ENCODE measurements around the gene OSM.

OSM gene

DNA sequence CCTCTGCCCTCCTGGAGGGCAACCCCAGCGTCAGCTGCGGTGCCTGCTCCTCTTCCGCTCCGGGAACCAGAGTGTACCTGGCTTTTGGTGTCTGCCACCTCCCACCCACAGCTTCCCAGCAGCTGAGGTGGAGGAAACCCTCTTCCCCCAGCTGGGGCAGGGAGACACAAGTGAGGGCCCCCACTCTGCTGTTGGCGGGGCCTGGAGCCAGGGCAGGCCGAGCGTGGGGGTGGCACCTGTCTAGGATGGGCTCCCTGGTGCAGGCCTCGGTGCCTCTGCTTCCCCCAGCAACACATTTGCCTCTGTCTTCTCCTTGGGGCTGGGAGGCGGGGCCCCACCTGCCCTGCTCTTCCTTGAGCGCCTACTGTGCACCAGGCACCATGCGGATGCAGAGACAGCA lies 6.4 kb downstream of the OSM start:
- H3K9ac ChIP-seq (ENCODE audit: low read depth, low read length), result no peak overlapping the region
- H3K27me3 ChIP-seq (ENCODE audit: control insufficient read depth, insufficient read depth, low read length), result no peaks in the 10 kb centered on the region; the same call in 1 of the 2 replicates
- peaks cover 8% of the 10 kb centered on the region; the same call in 1 of the 2 replicates for H3K4me1 ChIP-seq (ENCODE audit: control insufficient read depth, insufficient read depth, low read length)
- H3K27ac ChIP-seq (ENCODE audit: low read depth, low read length), result no peak overlapping the region
- H3K36me3 ChIP-seq (ENCODE audit: control insufficient read depth, insufficient read depth, low read length), result no peaks in the 10 kb centered on the region
- H3K9me3 ChIP-seq (ENCODE audit: control insufficient read depth, insufficient read depth, low read length), result no peaks in the 10 kb centered on the region
- no peak overlapping the region for H3K4me3 ChIP-seq (ENCODE audit: low read depth, low read length)

DNA sequence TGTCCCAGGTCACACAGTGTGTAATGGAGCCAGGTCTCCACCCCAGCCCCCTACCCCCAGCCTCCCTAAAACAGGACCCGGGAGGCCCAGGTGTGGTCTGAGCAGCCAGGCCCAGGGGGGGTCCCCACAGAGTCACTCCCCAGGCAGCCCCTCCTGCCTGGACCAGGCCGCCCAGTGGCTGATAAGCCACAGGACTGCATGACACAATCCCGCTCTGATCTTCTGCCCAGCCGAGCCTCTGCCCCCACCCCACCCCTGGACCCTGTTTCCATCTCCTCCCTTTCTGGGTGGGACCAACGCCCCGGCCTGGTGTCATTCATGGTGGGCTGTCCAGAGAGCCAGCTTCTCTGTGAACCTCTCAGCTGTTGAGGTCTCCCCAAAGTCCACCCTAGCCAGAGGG lies 12.3 kb downstream of the OSM start:
- H3K27ac ChIP-seq (ENCODE audit: low read depth, low read length), result no peak overlapping the region
- peaks cover 14% of the 10 kb centered on the region; the same call in 1 of the 2 replicates for H3K4me1 ChIP-seq (ENCODE audit: control insufficient read depth, insufficient read depth, low read length)
- H3K9ac ChIP-seq (ENCODE audit: low read depth, low read length), result no peak overlapping the region
- no peaks in the 10 kb centered on the region for H3K36me3 ChIP-seq (ENCODE audit: control insufficient read depth, insufficient read depth, low read length)
- no peaks in the 10 kb centered on the region for H3K9me3 ChIP-seq (ENCODE audit: control insufficient read depth, insufficient read depth, low read length)
- H3K4me3 ChIP-seq (ENCODE audit: low read depth, low read length), result no peak overlapping the region
- H3K27me3 ChIP-seq (ENCODE audit: control insufficient read depth, insufficient read depth, low read length), result no peaks in the 10 kb centered on the region

DNA sequence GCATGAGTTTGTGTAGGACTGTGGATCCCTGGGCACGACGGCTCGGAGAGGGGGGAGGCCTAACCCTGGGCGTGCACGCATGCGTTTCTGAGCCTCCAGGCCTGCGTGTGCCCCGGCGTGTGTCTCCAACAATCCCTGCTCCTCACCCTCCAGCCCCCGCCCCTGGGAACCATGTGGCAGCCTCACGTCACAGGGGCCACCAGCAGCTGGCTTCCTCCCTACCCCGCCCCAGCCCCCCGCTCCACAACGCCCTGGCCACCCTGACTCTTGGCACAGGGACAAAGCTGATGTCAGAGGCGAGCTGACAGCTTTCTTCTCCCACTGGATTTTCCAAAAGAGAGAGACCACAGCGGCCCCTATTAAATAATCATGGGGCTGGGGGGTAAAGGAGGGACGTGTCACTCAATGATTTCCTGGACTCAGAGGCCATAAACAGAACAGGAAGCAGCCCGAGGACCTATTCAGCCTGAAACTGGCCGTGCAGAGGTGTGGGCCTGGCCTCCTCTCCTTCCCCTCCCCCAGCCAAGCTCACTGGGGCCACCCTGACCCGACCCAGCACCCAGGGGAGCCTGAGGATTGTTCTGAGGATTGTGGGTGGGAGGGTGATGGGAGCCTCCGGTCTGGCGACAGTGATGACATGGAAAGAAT lies 13.3 kb downstream of the OSM start:
- H3K9ac ChIP-seq (ENCODE audit: low read depth, low read length), result no peak overlapping the region
- no peaks in the 10 kb centered on the region for H3K9me3 ChIP-seq (ENCODE audit: control insufficient read depth, insufficient read depth, low read length)

DNA sequence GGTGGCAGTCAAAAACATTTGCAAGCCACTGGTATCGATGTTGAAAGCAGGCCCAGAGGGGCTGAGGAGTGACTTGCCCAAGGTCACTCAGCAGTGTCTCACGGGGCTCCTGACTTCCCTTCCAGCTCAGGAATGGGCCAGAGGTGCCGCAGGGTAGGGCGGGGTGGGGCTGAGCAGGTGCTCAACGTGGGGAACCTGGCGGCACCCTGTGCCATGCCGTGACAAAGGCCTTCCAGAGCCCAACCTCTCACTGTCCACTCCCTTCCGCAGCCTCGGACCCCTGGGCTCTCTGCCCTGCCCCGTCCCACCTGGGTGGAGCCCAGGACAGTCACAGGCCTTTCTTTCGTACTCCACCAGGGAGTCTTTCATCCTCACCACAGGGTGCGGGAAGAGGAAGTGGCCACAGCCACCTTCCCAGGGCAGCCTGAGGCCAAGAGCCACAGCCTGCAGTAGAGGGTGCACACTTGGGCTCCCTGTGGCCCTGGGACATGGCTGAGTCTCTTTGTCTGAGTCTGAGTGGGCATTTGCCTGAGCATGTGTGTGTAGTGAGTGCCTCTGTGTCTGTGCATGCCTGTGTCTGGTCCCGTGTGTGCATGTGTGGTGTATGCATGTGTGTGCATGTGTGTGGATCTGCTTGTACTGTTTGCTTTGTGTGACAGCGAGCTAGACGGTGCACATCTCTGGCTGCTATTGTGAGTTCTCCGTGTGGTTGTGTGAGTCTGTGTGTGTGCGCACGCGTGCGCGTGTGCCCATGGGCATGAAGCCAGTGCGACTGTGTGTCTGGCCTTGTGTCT lies 14.0 kb downstream of the OSM start:
- H3K4me1 ChIP-seq (ENCODE audit: control insufficient read depth, insufficient read depth, low read length), result peaks cover 14% of the 10 kb centered on the region; the same call in 1 of the 2 replicates
- no peaks in the 10 kb centered on the region for H3K36me3 ChIP-seq (ENCODE audit: control insufficient read depth, insufficient read depth, low read length)
- no peaks in the 10 kb centered on the region for H3K9me3 ChIP-seq (ENCODE audit: control insufficient read depth, insufficient read depth, low read length)
- H3K4me3 ChIP-seq (ENCODE audit: low read depth, low read length), result no peak overlapping the region
- no peak overlapping the region for H3K9ac ChIP-seq (ENCODE audit: low read depth, low read length)
- H3K27ac ChIP-seq (ENCODE audit: low read depth, low read length), result no peak overlapping the region
- H3K27me3 ChIP-seq (ENCODE audit: control insufficient read depth, insufficient read depth, low read length), result no peaks in the 10 kb centered on the region

More for the DNA sequence above, 13.3 kb downstream of the OSM start:
- H3K36me3 ChIP-seq (ENCODE audit: control insufficient read depth, insufficient read depth, low read length), result no peaks in the 10 kb centered on the region
- no peak overlapping the region for H3K27ac ChIP-seq (ENCODE audit: low read depth, low read length)
- H3K4me1 ChIP-seq (ENCODE audit: control insufficient read depth, insufficient read depth, low read length), result peaks cover 14% of the 10 kb centered on the region; the same call in 1 of the 2 replicates
- no peaks in the 10 kb centered on the region for H3K27me3 ChIP-seq (ENCODE audit: control insufficient read depth, insufficient read depth, low read length)
- H3K4me3 ChIP-seq (ENCODE audit: low read depth, low read length), result no peak overlapping the region

DNA sequence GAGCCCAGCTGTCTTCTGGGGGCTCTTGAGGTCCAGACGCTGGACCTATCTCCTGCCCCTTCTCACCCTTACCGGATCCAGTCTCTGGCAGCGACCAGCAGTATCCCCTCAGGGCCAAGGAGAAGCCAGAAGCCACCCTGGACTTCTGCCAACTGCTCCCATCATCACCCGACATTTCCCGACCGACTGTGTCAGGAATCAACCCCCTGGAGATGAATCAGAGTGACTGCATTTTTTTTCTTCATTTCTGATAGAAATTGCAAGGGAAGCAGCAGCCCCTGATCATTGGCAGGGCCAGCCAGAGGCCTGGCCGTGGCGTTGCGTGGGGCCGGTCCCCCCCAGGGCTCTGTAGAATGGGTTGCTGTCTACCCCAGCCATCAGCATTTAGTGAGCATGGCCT lies 14.9 kb downstream of the OSM start:
- Histone ChIP-seq H3K4me3 (ENCODE audit: low read depth, low read length) (no peak overlapping the region), H3K9me3 (ENCODE audit: control insufficient read depth, insufficient read depth, low read length) (no peaks in the 10 kb centered on the region), H3K27me3 (ENCODE audit: control insufficient read depth, insufficient read depth, low read length) (no peaks in the 10 kb centered on the region), H3K9ac (ENCODE audit: low read depth, low read length) (no peak overlapping the region), H3K36me3 (ENCODE audit: control insufficient read depth, insufficient read depth, low read length) (no peaks in the 10 kb centered on the region), H3K27ac (ENCODE audit: low read depth, low read length) (no peak overlapping the region), H3K4me1 (ENCODE audit: control insufficient read depth, insufficient read depth, low read length) (peaks cover 14% of the 10 kb centered on the region; the same call in 1 of the 2 replicates)

DNA sequence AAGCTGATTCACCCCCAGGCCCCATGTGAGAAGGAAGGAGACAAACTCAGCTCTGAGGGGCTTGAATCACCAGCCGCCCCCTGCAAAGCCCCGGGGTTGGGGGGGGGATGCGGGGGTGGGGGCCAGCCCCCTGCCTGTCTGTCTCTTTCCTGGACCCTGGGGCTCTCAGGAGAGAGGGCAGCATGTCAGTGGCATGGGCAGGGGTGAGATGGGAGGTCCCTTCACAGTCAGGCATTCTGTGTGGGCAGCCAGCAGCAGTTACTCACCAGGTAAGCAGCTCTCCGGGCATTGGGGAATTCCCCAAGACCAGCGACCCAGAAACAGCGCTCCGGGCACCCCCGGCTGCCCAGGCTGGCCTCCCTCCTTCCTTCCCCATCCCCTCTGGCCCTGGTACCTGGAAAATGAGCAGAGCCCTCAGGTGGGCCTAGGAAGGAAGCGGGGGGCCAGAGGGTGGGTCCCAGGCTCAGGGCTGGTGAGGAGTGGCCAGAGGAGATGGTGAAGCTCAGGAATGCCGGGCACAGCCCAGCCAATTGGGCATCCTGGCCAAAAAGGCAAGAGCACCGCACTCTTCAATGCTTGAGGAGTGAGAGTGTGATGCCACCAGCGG lies 15.9 kb downstream of the OSM start:
- Histone ChIP-seq H3K4me3 (ENCODE audit: low read depth, low read length) (no peak overlapping the region), H3K4me1 (ENCODE audit: control insufficient read depth, insufficient read depth, low read length) (peaks cover 6% of the 10 kb centered on the region; the same call in 1 of the 2 replicates), H3K9me3 (ENCODE audit: control insufficient read depth, insufficient read depth, low read length) (no peaks in the 10 kb centered on the region), H3K27me3 (ENCODE audit: control insufficient read depth, insufficient read depth, low read length) (no peaks in the 10 kb centered on the region), H3K36me3 (ENCODE audit: control insufficient read depth, insufficient read depth, low read length) (no peaks in the 10 kb centered on the region), H3K27ac (ENCODE audit: low read depth, low read length) (no peak overlapping the region), H3K9ac (ENCODE audit: low read depth, low read length) (no peak overlapping the region)

DNA sequence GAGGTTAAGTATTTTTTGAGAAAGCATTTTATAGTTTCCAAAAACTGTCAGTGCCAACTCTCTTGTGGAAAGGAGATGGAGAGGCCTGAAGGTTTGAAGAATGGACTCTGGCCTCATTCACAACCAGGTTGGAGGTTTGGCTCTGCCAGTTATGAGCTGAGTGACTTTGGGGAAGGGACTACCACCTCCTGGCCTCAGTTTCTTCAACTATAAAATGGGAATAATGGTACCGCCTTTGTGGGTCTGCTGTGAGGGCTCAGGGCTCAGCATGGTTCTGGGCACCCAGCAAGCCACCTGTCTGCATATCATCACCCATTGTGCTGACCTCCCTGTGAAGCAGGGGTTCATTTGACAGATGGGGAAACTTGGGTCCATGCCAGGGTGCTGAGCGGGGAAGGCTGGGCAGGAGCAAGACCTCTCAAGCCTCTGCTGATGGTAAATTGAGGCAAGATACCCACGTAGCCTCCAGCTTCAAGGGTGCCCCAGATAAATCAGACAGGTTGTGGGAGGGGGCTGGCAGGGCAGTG lies 16.5 kb downstream of the OSM start:
- Histone ChIP-seq H3K4me3 (ENCODE audit: low read depth, low read length) (no peak overlapping the region), H3K36me3 (ENCODE audit: control insufficient read depth, insufficient read depth, low read length) (no peaks in the 10 kb centered on the region), H3K27me3 (ENCODE audit: control insufficient read depth, insufficient read depth, low read length) (no peaks in the 10 kb centered on the region), H3K9me3 (ENCODE audit: control insufficient read depth, insufficient read depth, low read length) (no peaks in the 10 kb centered on the region), H3K27ac (ENCODE audit: low read depth, low read length) (no peak overlapping the region), H3K9ac (ENCODE audit: low read depth, low read length) (no peak overlapping the region), H3K4me1 (ENCODE audit: control insufficient read depth, insufficient read depth, low read length) (peaks cover 6% of the 10 kb centered on the region; the same call in 1 of the 2 replicates)

DNA sequence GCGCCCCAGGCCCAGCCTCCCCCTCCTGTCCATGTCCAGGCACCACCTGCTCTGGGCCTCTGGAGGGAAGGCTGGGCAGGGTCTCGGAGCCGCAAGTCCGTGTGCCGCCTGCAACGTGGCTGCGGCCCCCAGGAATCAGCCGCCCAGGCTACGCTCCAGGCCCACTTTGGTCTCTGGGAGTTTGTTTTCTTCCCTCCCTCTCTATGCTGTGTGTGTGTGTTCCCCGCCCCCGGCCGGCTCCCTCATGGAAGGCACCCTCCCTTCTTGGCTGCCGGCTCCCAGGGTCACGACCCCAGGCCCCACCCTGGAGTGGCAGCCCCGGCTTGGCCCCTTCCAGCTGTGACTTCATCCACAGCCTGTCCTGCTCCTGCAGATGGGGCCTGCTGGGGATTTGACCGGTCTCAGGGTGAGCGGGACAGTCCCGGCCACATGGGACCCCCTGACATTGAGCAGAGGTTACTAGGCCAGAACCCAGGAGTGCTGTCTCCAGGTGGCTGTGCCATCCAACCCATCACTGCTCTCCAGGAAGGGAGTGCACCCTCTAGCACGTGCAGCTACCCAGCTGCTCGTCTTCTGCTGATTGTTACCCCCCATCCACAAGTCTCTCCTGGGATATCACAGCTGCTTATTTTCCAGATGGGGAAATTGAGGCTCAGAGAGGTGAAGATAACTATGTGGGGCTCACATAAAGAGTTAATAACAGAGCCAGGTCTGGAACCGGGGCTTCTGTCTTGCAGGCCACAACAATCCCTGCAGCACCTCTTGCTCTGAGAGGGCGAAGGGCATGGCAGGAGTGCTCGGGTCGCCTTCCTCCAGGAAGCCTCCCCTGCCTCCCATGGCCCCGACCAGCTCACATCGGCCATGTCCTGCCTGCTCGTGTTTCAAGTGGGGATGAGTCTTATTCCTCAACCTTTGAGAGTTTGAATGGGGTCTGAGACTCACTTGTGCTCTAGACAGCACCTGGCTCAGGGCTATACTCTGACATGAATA lies 17.3 kb downstream of the OSM start:
- Histone ChIP-seq H3K36me3 (ENCODE audit: control insufficient read depth, insufficient read depth, low read length) (no peaks in the 10 kb centered on the region), H3K9me3 (ENCODE audit: control insufficient read depth, insufficient read depth, low read length) (no peaks in the 10 kb centered on the region), H3K27me3 (ENCODE audit: control insufficient read depth, insufficient read depth, low read length) (no peaks in the 10 kb centered on the region), H3K9ac (ENCODE audit: low read depth, low read length) (no peak overlapping the region), H3K4me3 (ENCODE audit: low read depth, low read length) (no peak overlapping the region), H3K4me1 (ENCODE audit: control insufficient read depth, insufficient read depth, low read length) (peaks cover 6% of the 10 kb centered on the region; the same call in 1 of the 2 replicates), H3K27ac (ENCODE audit: low read depth, low read length) (no peak overlapping the region)

DNA sequence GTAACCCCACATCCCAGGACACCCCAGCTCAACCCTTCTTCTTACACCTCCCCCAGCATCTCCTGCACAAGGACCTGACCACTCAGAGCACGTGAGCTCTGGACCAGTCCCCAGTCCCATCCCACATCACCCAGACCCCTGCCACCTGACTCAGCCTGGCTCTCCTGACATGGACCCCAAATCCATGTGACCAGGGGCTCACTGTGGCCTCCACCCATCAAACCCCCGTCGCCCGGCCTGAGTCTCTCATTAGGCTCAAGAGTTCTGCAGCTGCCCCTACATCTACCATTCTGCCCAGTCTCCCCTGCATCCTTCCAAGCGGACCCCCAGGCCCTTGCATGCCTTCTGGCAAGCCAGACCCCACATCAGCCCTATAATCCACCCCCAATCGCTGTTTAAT lies 18.2 kb downstream of the OSM start:
- no peak overlapping the region for H3K27ac ChIP-seq (ENCODE audit: low read depth, low read length)
- peaks cover 6% of the 10 kb centered on the region; the same call in 1 of the 2 replicates for H3K4me1 ChIP-seq (ENCODE audit: control insufficient read depth, insufficient read depth, low read length)
- no peak overlapping the region for H3K9ac ChIP-seq (ENCODE audit: low read depth, low read length)
- H3K4me3 ChIP-seq (ENCODE audit: low read depth, low read length), result no peak overlapping the region
- peaks cover 3% of the 10 kb centered on the region; the same call in 1 of the 2 replicates for H3K36me3 ChIP-seq (ENCODE audit: control insufficient read depth, insufficient read depth, low read length)
- H3K9me3 ChIP-seq (ENCODE audit: control insufficient read depth, insufficient read depth, low read length), result no peaks in the 10 kb centered on the region
- H3K27me3 ChIP-seq (ENCODE audit: control insufficient read depth, insufficient read depth, low read length), result no peaks in the 10 kb centered on the region

DNA sequence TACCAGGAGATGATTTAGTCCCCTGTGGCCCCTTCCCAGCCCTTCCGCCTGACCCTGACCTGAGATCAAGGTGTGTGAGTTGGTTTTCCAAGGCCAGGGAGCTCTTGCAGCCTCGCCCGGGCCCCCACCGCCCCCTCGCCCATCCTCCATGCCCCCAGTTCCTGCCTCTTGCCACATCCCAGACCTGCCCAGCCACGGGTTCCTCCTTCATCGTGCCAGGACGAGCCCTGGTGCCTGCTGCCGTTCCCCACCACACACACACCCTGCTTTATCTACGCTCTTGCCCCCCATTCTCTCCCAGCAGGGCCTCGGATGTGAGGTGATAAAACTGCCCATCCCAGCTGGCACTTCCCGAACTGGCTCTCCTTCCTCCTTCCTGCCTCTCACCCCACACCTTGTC lies 18.7 kb downstream of the OSM start:
- peaks cover 5% of the 10 kb centered on the region; the same call in 1 of the 2 replicates for H3K4me1 ChIP-seq (ENCODE audit: control insufficient read depth, insufficient read depth, low read length)
- H3K27me3 ChIP-seq (ENCODE audit: control insufficient read depth, insufficient read depth, low read length), result no peaks in the 10 kb centered on the region
- peaks cover 6% of the 10 kb centered on the region; the same call in 1 of the 2 replicates for H3K36me3 ChIP-seq (ENCODE audit: control insufficient read depth, insufficient read depth, low read length)
- no peak overlapping the region for H3K27ac ChIP-seq (ENCODE audit: low read depth, low read length)
- no peak overlapping the region for H3K9ac ChIP-seq (ENCODE audit: low read depth, low read length)
- no peaks in the 10 kb centered on the region for H3K9me3 ChIP-seq (ENCODE audit: control insufficient read depth, insufficient read depth, low read length)
- no peak overlapping the region for H3K4me3 ChIP-seq (ENCODE audit: low read depth, low read length)

Measured in HUES48 (cell line).